T-helper 2 cell (primary cell): ENCODE results near the gene TSC2.
"Not testable (repeated sequence)": the region's sequence is repeated elsewhere in the genome, so short reads cannot be mapped to it uniquely, and the experiment has no call there.

Source experiments
- DNase-seq, 5 experiments: peaks; one replicate each; pipeline versions ENCODE4 v3.0.0 to v3.0.0-alpha.2; 2012 to 2022

TSC2 gene

GRCh38 chr16:2009791-2010510 is 37.8 kb upstream of the TSC2 start, which contains the start of gene ZNF598:
Gene ZNF598, minus strand, starts transcription at chr16:2009821.
- DNase-seq = peak; percentile 56 to 88 (median 70)

DNA sequence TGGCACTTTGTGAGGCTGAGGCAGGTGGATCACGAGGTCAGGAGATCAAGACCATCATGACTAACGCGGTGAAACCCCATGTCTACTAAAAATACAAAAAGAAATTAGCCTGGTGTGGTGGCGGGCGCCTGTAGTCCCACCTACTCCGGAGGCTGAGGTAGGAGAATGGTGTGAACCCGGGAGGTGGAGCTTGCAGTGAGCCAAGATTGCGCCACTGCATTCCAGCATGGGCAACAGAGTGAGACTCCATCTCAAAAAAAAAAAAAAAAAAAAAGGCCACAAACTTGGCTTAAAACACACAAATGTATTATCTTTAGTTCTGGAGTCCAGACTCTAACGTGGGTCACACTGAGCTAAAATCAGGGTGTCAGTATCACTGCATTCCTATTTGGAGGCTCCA is 36.1 kb upstream of the TSC2 start:
- not testable (repeated sequence) for DNase-seq

- no peak for DNase-seq
Observed at GRCh38 chr16:2013527-2013926, 34.3 kb upstream of the TSC2 start.

GRCh38 chr16:2015117-2015946 is 32.5 kb upstream of the TSC2 start:
- no peak for DNase-seq

GRCh38 chr16:2015947-2016208 is 31.9 kb upstream of the TSC2 start:
- no peak for DNase-seq

GRCh38 chr16:2016407-2016922 is 31.3 kb upstream of the TSC2 start:
- DNase-seq = no peak

- peak in 1 of 5 experiments; percentile 11 for DNase-seq
Observed at GRCh38 chr16:2019518-2019920, 28.3 kb upstream of the TSC2 start, which contains the start of gene NPW. Gene NPW, plus strand, starts transcription at chr16:2019785.

- peak in 1 of 5 experiments; percentile 13 for DNase-seq
Observed at GRCh38 chr16:2019921-2020831, 27.6 kb upstream of the TSC2 start.

DNA sequence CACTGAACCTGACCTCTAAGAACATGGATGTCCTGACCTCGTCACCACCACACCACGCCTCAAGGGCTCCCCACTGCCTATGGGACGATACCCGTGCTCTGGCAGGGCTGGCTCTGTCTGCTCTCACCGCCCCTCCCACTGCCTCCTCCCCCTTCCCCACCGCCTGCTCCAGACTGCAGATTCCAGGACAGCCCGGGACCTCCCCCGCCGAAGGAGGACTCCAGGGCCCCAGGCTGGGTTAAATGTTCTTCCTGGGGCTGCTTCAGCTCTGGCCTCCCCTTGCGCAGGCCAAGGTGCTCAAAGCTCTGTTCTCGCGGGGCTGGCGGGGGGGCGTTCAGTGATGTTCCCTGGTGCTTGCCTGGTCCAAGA is 25.1 kb upstream of the TSC2 start:
- no peak for DNase-seq

DNA sequence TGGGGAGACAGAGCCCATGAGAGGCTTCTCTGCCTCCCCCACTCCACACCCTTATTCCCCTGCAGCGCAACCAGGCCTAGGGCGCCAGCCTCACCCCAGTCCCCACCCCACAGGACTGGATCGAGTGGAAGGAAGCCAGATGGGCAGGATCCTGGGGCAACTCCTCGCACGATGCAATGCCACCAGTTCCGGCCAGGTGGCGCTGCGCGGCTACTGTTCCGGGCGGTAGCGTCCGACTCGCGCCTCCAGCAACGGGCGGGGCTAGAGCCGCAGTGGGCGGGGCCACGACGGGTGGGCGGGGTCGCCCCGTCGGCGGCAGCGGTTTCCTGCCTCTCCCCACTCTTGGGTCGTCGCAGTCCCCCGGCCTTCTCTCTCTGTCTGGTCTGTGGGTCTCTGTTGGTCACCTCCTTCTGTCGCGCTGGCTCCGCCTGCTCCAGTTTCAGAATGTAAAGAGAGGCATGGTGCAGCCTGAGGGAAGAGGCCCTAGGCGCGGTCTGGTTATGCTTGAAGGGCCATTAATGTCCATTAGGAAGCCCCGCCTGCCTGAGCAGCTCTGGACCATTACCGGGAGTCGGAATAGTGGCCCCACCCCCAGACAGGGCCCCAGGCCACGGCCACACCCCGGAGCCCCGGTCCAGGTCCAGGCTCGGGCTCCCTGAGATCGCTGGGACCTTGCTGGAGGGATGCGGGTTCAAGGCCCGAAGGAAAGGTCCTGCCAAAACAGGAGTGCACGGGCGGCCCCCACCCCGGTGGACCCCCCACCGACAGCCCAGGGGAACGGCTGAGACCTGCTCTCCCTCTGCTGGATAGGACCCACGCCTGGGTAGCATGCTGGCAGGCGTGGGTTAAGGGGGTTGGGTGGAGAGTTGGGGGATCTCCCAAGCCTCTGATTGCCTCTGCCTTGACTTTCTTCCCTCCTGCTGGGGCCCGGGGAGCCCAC is 24.4 kb upstream of the TSC2 start:
- DNase-seq = peak; percentile 86 to 98 (median 91)

DNA sequence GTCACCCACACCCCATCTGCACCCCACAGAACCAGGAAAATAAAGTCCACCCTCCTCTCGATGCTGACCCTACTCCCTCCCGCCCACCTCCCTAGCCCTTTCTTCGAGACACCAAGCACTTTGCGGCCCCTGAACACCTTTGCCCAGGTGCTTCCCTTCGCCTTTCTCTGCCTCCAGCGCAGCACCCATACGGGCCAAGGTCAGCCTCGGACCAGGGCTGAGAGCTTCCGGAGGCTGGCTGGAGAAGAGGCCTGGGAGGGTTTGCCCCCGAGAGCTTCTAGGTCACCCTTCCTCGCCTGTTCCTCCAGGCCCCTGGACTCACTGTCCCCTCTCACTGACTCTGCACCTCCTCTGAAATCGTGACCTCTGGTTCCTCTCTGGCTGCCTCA is 23.8 kb upstream of the TSC2 start:
- DNase-seq = no peak

DNA sequence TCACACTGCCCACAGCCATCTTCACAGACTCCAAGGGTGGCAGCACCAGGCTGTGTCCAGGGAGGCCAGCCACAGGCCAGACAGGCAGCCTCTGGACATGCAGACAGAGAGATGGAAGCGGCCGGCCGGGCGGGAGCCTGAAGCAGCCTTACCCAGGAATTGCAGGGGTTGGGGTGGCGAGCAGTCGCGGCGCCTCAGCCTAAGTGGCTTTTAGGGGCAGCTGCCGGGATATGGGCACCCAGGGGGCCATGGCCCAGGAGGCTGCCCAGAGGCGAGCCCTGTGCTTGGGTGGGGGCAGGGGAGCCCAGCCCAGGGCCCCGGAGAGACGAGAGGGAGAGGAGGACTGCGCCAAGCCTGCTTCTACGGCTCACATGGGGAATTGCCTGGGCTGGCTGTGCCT is 22.5 kb upstream of the TSC2 start:
- DNase-seq = no peak

DNA sequence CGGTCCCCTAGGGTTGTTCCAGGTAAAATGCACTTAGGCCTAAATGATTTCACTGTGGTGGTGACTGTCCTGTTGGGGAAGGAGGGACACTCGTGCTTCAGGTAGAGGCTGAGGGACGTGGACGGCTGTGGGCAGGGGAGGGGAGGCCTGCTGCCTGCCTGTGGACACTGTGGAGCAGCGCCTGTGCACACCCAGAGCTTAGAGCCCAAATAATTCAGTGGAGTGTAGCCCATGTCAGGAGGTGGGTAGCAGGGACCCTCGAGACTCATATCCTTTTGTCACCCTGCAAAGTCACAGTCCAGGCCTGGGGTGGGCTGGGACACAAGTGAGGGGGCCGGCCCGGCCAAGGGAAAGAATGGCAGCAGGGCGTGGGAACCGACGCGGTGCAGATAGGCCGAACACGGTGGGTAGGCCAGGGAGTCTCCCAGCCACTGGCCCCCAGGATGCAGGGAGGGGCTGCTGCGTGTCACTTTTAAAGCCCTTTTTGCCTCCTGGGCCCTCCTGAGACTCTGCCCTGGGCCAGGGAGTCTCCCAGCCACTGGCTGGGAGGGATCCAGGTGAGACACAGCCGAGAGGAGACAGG is 21.8 kb upstream of the TSC2 start:
- no peak for DNase-seq

- DNase-seq = peak in 2 of 5 experiments; percentile 27 to 42
Observed at GRCh38 chr16:2026461-2027023, 21.2 kb upstream of the TSC2 start, which contains the start of gene NHERF2. Gene NHERF2, plus strand, starts transcription at chr16:2026902. Its CDS starts 104 bp downstream, at chr16:2027006.

DNA sequence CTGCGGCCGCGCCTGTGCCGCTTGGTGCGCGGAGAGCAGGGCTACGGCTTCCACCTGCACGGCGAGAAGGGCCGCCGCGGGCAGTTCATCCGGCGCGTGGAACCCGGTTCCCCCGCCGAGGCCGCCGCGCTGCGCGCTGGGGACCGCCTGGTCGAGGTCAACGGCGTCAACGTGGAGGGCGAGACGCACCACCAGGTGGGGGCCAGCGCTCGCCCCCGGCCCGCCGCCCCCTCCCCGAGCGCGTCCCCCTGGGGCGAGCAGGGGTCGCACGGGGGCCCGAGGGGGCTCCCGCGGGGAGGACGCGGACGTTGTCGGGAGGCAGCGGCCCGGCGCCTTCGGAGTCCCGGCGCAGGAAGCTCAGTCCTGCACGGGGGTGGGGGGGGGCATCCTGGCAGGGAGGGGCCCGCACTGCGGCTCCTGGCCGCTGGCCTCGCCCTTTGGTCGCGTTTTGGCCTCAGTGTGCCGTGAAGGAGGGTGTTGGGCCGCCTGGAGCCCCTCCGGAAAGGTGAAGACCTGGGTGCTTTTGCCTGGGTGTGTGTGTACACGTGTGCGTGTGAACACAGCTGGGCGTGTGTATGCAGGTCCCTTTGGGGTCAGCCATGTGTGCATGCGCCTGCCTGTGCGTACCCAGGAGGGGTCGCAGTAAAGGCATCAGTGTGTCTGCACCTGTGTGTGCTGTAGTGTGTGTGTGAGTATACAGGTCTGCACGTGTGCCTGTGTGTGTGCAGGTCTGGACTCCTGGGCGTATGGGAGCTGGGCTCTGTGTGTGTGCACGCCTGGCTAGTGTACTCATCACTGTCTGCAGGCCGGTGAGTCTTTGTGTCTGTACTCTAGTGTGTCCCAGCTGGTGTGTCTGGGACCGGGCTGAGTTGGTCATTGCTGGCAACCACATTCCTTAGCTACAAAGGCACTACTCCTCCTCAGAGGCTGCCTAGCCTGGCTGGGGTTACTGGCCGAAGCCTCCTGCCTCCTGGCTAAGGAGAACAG is 20.5 kb upstream of the TSC2 start:
- DNase-seq = peak in 1 of 5 experiments; percentile 19

DNA sequence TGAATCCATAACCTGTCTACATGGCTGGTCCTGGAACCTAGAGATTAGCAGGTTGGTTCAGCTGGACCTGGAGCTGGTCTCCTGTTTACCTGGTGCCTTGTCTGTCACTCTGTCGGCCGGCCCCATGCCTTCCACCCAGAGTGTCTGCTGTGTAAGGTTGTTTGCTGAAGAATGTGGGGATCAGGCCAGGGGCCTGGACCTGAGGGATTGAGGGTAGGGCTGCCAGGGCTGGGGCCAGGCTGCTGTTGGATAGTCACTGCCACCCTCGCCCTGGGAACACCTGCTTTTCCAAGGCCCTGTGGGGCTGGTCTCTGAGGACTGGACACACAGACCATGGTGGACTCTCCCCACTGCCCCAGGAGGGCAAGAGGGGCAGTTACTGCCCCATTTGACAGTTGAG is 19.6 kb upstream of the TSC2 start:
- DNase-seq = no peak

DNA sequence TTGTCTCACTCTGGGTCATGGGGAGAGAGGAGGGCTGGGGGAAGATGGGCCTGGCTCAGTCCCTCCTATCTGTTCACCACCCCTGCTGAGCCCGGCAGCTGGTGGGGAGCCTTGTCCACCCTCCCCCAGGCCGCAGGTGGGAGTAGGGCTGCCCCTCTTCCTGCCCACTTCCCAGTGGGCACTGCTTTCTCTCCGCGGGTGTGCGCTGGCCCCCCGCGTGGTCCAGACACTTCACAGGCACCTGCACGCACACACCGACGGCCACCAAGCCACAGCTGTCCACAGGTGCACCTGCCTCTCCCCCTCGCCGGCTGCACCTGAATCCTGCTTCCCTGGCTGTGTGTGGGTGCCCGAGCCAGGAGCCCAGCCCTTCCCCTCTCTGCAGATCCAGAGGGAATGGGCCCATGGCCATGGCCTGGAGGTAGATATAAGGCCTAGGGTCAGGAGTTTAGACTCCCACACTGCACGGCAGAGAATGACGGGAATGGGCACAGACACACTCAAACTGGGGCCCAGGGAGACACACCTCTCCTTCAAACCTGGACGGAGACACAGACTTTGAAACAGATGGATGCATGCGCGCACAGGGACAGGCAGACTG is 19.1 kb upstream of the TSC2 start:
- no peak for DNase-seq

- DNase-seq = no peak
Observed at GRCh38 chr16:2029350-2029749, 18.4 kb upstream of the TSC2 start.

GRCh38 chr16:2030036-2030435 is 17.7 kb upstream of the TSC2 start:
- no peak for DNase-seq
